HG03025 (cell line): ENCODE data around the gene PIP4K2C.

Experiments used
- ATAC-seq: cut with Tn5 transposase; IDR thresholded peaks from one replicate; pipeline ENCODE4 v1.9.1; 2021; ENCODE audit warnings: mild to moderate bottlenecking, moderate library complexity; ENCODE audit not compliant: unreplicated experiment, low FRiP score

PIP4K2C gene

DNA sequence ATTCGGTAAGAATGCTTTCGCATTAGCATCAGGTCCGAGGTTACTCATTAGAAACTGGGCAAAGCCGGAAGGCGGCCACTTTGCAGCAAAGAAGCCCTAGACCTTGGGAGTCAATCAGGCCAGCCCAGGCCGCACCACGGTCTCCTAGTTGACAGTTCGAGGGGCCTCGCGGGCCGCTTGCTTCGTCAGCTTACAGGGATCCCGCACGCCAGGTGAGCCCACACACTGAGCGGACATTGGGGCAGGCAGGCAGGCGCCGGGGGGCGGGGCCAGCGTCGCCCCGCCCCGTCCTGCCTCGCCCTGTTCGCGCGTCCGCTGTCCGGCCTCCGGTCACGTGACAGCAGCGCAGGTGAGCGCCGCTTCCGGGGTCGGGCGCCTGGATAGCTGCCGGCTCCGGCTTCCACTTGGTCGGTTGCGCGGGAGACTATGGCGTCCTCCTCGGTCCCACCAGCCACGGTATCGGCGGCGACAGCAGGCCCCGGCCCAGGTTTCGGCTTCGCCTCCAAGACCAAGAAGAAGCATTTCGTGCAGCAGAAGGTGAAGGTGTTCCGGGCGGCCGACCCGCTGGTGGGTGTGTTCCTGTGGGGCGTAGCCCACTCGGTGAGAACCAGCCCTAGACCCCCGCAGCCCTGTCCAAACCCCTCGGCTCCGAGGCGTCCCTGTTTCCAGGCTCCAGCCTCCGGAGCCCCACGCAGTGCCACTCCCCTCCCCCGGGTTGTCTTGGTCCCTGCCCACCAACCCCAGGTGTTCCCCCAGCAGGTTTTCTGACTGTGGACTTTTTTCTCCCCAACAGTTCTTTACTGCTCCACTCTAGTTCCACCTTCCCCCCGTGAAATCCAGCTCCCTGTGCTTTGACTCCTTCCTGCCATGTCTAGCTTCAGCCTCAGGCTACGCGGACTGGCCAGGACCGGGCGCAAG is at the start of gene PIP4K2C:
PIP4K2C (plus strand) TSS at position 329 of the 918 bp plus-strand sequence; CDS start at position 427, 98 bp downstream.
- peak; percentile 85 for ATAC-seq

DNA sequence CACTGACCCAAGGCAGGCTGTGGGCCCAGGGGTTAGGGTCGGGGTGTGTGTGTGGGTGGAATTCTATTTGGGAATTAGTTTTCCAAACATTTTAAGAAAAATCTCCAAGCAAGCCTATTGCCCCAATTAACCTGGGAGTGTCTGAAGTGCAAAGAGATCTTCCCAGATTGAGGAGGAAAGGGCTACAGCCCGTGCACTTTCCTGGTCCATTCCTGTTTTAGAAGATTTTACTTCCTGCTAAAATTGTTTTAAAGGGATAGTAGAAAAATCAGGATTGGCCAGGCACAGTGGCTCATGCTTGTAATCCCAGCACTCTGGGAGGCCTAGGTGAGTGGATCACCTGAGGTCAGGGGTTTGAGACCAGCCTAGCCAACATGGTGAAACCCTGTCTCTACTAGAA is 49.3 kb upstream of the PIP4K2C start:
- ATAC-seq = no peak

DNA sequence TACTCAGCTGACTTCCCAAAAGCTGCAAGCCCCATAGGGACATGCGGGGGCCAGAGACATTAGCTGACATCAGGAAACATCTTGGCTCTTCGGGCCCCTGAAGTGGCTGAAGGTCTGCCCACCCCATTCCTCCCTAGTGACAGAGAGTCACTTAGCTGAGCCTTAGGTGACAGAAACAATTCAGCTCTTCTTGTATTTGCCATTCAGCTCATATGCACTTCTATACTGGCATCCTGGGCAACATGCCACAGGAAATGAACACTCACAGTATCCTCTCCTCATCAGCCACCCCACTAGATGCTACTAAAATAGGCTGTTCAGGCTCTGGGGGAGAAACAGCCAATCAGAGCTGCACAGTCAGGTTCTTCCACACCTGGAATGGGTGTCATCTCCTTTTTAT is 47.4 kb upstream of the PIP4K2C start:
- no peak for ATAC-seq

DNA sequence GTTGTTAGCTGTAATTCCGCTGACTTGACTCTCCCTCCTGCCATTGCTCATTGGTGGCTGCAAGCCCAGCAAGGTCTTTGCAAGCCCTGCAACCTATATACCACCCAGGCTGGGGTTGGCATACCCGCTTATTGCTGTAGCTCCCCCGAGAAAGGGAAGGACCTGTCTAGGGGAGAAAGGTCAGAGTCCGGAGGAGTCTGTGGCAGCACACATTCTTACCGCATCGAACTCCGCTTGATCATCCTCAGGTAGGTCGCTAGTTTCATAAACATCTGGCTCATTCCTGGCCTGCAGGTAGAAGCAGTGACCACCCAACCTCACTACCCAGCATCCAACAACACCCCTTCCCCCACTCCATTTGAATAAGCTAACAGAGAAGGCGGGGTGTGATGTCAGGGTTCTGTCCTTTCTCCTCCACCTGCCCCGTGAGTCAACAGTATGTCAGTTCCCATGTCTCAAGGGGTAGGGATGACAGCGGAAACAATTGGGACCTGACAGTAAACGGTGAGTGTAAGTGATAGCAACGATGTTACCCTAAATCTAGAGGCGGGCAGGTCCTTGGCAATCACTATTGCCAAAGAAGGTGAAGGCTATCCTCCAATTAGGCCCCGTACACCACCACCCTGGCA is 45.1 kb upstream of the PIP4K2C start:
- ATAC-seq = no peak

DNA sequence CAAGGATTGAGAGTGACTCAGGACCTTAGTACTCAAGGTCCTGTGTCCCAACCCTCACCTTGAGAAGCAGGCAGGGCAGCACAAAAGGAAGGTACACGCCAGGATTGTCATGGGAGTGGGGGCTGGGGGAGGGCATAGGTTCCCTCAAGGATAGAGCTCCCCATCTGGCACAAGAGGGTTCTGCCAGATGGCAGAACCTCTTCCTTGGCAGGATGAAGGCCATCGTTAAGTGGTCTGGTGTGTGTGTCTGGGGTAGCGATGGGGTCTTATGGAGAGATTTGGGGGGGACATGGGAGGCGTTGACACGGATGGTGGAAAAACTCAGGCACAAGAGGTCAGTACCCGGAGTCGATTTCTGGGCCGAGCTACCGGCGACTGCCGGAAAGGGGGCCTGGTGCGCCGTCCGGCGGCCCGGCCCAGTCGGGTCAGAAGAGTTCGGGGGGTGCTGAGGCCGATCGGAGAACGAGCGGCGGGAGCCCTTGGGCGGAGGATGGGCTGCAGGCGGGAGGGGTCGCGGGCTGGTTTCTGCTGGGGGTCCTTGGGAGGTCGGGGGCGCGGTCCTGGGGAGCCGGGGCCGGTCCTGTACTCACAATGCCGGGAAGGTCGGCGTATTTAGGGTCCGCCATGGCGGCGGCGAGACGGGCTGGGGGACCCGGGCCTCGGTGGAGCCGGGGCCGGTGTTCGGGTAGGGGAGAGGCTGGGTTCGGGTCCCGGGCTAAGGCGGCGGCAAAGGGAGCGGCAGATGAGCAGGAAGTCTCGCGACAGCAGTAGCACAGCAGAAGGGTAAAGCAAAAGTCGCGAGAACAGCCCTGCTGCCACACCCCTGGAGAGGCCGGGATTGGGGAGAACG is 44.3 kb upstream of the PIP4K2C start, which contains the start of gene DCTN2:
DCTN2 (minus strand) TSS at position 755 of the 850 bp plus-strand sequence; CDS start at position 626, 129 bp downstream.
- peak; percentile 97 for ATAC-seq

DNA sequence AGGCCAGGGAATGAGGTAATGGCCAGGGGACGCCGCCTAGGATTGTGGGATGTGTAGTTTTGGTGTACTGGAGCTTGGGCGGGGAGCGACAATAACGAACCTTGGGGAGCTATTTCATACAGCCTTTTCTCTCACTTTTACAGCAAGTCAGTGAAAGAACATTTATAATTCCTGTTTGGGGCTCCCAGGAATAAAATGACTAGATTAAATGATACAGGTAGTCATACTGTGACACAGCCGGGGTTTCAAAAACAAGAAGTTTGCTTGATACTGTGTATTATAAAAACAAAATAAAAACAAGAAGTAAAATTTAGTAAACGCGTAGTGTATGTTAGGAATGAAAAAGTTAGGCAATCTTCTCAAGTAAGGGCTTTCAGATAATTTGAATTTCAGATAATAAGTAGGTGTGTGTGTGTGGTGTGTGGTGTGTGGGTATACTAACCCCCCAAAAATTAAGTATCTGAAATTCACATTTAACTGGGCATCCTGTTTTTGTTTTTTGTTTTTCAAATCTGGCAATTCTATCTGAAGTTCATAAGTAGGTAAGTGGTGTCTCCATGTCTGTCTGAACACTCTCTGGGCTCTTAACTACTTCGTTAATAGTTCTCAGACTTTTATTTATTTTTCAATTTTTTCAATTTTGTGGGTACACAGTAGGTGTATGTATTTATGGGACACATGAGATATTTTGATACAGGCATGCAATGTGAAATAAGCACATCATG is 43.5 kb upstream of the PIP4K2C start:
- ATAC-seq = no peak

DNA sequence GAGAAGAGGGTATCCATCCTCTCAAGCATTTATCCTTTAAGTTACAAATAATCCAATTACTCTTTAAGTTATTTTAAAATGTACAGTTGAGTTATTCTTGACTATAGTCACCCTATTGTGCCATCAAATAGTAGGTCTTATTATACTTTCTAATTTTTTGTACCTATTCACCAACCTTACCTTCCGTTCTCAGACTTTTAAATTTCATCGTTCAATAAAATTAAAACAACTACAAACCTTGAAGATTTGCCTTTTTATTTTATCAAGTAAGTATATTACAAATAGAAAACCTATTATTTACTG is 43.0 kb upstream of the PIP4K2C start:
- ATAC-seq = no peak

DNA sequence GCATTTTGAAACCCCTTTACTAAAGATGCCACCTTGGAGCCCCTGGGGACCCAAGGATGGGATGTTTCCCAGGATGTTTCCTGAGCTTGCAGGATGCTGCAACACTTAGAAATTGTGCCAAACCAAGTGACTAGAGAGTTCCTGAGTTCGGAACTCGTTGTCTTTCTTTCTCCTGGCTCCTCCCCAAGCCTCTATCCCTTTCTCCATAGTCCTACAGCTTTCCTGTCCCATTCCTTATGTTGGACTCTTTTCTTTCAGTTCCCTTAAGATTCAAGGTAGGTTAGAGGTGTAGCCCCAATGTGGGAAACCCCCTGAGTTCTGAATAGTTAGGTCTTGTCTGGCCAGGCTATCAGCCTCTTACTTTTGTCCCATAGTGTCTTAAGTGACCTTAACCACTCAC is 42.5 kb upstream of the PIP4K2C start:
- ATAC-seq = no peak

DNA sequence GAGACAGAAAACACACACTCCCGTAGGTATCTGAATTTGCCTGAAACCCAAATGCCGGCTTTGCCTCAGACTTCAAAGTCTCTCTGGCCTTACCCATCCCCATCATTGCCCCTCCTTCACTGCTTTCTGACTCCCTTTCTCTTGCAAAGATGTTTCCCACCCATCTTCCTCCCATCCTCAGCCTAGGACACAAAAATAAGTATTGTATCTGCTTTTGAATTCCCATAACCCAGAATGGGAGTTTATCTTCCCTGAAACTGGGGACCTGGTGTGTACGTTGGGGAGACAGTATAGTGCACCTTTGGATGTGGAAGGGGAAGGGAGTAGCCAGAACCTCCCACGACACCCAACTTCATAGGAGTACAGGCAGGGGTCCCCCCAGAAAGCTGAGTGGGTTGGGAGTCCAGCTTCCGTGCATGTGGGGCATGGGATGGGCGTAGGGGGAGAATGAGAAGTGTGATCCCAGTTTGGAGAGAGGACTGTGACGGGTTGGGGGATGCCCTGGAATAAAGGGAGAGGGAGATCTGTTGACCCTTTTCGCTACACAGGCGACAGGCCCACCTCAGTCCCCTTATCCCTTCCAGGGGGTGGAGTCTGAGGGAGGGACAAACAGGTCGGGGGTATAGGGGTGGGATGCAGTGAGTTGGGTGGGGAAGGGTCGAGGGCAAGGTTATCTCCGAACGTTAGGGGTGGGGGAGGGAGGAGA is 41.6 kb upstream of the PIP4K2C start:
- no peak for ATAC-seq

DNA sequence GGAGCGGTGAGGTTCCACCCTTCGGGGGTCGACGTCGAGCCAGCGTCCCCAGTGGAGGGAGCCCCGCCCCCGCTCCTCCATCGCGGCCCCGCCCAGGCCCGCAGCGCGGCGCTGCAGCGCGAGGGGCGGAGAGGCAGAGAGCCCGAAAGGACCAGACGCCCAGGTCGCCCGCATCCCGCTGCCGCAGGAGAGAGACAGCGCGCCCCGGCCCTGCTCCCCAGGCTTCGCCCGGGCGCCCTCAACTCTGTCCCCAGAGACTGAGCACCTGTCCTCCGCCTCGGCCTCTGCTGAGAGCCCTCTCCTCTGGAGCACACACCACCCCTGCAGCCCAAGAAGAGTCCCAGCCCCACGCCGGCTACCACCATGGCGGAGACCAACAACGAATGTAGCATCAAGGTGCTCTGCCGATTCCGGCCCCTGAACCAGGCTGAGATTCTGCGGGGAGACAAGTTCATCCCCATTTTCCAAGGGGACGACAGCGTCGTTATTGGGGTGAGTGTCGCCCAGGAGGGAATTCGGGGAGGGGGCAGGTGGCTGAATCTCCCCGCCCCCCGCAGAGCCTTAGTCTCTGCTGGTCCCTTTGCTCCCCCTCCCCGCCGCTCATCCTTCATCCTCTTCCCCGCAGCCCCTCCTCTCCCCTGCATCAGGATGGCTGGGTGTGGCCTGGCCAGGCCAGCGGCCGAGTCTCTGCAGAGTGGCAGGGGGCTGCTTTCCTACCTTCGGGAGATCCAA is 40.9 kb upstream of the PIP4K2C start, which contains the start of gene KIF5A:
KIF5A (plus strand) TSS at position 136 of the 732 bp plus-strand sequence; CDS start at position 364, 228 bp downstream.
- ATAC-seq = no peak

DNA sequence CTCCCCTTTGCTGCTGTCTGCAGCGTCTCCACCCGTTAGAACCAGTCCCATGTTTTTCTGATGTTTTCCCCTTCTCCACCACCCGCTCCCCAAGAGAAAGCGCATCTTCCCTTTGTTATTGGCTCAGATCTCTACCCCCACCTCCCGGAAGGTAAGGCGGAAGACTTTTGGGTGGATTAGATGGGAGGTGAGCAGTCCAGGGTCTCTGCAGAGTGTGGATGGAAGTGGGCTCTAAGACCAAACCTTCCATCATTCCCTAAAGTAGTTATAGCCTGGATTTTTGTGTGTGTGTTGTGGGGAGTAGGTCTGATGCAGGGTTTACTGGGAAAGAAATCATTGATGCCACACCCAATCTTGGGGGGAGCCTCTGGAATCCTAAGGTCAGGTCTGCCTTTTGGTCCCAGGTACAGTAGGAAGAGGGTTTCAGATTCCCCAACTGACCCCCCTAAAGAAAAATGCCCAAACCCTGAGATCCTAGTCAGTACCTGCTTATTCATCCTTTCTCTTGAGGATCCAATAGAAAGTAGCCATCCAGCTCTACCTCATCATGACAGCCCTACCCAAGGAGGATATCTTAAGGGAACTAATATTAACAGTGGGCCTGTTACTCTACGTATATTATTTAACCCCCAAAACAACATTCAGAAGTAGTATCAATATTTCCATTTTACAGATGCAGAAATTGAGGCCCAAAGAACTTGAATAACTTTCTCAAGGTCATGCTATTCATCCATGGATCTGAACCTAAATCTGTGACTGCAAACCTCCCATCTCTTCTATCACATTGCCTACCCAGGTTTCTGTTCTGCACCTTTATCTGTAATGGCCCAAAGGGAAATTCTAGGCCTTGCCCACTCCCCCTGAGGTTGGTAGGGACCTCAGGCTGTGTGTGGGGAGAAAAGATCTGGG is 40.1 kb upstream of the PIP4K2C start:
- no peak for ATAC-seq

DNA sequence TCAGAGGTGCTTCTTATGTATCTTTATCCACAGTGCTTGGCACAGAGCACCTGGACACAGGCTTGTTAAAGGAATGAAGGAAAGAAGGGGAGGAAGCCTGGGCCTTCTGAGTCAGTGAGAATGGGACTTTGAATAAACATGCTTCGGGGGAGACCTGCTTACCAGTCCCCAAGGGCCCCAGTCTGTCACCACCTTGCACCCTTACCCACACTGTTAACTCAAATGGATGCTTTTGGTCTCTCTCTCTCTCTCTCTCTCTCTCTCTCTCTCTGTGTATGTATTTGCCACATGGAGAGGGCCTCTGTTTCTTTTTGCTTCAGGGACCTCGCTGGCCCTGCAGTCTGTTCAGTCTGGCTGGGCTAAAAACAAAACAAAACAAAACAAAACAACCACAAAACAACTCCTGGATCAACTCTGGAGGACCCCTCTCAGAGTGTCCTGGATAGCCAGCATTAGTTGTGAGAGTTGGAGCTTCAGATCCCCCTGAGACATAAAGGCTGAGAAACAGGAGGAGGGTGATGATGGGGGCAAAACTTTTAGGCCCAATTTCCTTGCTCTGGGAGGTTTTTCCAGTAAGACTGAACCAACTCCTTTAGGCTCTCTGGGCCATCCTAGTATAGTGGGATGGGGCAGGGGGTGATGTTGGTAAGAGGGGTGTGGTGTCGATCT is 39.2 kb upstream of the PIP4K2C start:
- ATAC-seq = no peak

DNA sequence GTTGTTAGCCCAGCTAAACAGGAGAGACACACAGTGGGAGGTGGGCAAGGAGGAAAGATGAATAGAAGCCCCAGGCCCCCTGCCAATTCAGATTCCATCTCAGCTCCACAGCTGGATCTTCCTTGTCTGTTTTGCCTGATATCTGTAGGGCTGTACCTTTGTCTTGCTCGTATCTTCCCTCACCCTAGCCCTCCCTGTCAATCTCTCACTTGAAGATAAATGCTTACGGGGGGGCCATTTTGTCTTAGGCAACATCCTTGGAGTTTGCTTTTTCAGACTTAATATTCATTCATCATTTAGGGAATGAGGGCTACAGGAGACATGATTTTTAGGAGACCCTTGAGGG is 38.7 kb upstream of the PIP4K2C start:
- ATAC-seq = no peak

DNA sequence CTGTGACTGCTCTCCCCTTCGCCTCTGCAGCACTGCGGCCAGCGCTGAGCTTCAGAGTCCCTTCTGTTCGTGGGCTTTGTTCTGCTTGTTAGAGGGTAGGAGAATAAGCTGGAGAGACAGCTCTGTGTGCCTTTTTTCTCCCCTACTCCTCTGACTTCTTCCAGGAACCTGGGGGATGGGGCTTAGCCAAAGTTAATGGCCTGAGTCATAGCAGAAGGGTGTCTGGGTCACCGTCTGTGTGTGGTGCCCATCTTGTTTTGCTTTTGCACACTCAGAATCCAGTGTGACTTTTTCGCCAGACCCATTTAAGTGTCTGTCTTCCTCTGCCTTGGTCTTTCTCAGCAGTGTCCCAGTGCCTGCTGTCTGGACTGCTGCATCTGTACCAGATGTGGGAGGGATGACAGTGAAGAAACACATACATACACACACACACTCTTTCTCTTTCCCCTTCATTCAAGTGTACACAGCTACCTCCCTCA is 38.1 kb upstream of the PIP4K2C start:
- no peak for ATAC-seq

DNA sequence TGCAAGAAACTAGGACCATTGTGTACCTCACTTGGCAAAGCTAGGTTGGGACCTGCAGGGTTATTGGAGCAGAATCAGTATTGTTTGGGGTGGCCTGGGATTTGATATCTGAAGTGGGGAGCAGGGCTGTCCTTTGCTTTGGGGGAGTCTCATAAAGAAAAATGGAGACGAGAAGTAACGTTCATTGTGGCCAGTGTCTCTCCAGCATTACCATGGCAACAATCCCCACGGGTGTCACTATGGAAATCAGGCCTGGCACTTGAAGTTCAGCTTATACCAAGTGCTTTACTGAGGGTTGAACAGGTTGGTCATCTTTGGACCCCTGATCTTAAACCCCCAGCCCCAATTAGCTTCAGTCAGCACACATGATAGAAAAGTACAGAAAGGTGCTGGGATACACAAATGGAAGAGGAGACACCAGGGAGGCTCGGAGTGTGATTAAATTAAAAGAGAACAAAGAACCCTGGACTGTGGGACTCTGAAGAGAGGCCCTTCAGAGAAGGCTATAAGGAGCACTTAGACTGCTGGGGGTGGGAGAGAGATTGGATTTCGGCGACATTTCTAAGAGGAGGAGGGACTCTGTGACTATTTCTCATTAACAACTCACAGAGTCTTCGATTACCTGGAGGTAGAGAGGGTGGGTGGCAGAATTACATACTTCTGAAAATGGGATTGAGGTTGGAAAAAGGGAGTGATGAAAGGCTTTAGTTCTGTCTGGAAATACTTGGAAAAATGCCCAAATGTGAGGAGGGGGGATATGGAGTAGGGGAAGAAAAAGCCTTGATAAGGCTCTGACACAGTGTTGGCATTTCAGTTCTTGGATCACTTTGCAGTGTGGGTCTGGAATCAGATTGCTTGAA is 37.4 kb upstream of the PIP4K2C start:
- ATAC-seq = no peak

DNA sequence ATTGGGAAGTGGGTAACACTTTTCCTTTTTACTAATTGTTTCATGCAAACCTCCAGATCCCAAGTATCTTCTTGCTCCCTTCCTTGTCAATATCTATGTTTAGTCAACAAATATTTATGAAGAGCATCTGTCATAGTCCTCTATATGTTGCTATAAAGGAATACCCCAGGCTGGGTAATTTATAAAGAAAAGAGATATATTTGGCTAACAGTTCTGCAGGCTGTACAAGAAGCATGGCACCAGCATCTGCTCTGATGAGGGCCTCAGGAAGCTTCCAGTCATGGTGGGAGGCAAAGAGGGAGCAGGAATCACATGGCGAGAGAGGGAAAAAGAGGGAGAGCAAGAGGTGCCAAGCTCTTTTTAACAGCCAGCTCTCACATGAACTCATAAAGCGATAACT is 36.5 kb upstream of the PIP4K2C start:
- no peak for ATAC-seq
